ENCODE measurements around the gene SCNM1. TPM values are rescaled to one million over a fixed set of nuclear protein-coding genes. Genes with fewer than 3 reads are reported as not detected.

SCNM1 gene
- polyA plus RNA-seq, 3 donors, result 74.9 to 110 (median 103) TPM

DNA sequence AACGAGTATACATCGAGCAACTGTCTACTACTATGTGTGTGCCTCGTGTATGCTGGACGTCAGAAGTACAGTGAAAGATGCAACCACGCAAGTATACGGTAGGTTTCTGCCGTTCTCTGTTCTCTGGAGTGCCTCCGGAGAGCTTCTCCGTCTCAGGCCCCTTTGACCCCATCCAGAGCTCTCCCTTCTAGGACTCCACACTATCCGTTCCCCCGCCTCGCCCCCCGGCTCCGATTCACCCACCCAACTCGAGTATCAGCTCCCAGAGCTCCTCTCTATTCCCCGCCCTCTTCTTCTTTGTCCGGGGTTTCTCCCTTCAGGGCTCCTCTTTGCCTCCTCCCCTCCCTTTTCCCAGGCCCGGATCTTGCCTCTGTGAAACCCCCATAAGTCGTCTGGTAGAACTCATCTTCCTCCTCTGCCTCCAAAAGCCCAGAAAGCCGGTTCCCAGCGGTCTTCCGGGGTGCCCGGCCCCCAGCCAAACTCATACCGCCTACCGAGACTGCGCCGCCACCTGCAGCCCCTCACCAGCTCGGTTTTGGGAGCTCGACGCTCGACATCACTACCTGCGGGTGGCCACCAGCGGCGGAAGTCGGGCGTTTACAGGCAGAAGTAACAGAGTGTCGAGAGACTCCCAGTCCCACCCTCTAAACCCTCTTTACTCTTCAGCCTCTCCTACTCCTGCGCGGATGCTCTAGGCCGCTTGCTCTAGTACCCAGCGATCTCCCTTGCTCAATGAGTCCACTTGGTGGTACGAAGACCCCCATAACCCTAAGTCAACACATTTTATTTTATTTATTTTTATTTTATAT lies 23.9 kb downstream of the SCNM1 start, which contains the start of gene VPS72:
TSS of gene VPS72 (minus strand) at position 561 of the 809 bp plus-strand sequence. CDS start at position 485, 76 bp downstream.
- Mint-ChIP-seq H3K9me3 (peaks cover 0 to 3% (median 0%) of the 10 kb centered on the region in 7 donors), H3K36me3 (peaks cover 17% of the 10 kb centered on the region in 2 donors), H3K4me1 (peaks cover 27% of the 10 kb centered on the region), H3K27me3 (ENCODE audit: low read depth in 3 of 3) (peaks cover 5 to 14% (median 11%) of the 10 kb centered on the region in 3 donors), H3K4me3 (peak within 1 kb of the TSS; percentile 100), H3K27ac (peak within 1 kb of the TSS; percentile 95 to 99 (median 96))
- H2AFZ ChIP-seq (ENCODE audit: insufficient read depth, low read depth, low read length, poor library complexity, severe bottlenecking), result peak within 1 kb of the TSS; percentile 87
- peaks cover 37% of the 10 kb centered on the region for H3K79me2 ChIP-seq (ENCODE audit: insufficient read depth, low read length)
- peak within 1 kb of the TSS; percentile 80 to 98 (median 93) for H3K4me3 ChIP-seq (replicated peaks in 1 of 3; ENCODE audit: low read depth in 2 of 3, low read length in 3 of 3)
- DNase-seq, result peak; percentile 69 to 80 (median 76)
- no peaks in the 10 kb centered on the region for H3K27me3 ChIP-seq (ENCODE audit: control insufficient read depth in 2 of 2, insufficient read depth in 2 of 2, low read length in 2 of 2)
- peaks cover 10 to 13% of the 10 kb centered on the region in 2 donors for H3K36me3 ChIP-seq (replicated peaks in 1 of 2; ENCODE audit: control insufficient read depth in 1 of 2, insufficient read depth in 2 of 2, low read length in 2 of 2)
- TF ChIP-seq CTCF (IDR thresholded peaks at IDR 0.05), result no peak
- intact Hi-C loops (cut with micrococcal nuclease), result loop anchor here in 1 of 2 donors (5.0 to 10.0 kb wide), 2 partner anchors 157 to 215 kb away; partner anchors contain the start of gene RFX5
- H3K9me3 ChIP-seq (replicated peaks in 1 of 2; ENCODE audit: control insufficient read depth in 1 of 2, insufficient read depth in 1 of 2, low read length in 2 of 2), result no peaks in the 10 kb centered on the region
- peak within 1 kb of the TSS; percentile 83 for H3K4me2 ChIP-seq (replicated peaks; ENCODE audit: extremely low read depth, low read length, poor library complexity, severe bottlenecking)
- peaks cover 18 to 23% of the 10 kb centered on the region in 2 donors for H3K4me1 ChIP-seq (ENCODE audit: control insufficient read depth in 1 of 2, insufficient read depth in 2 of 2, low read length in 2 of 2)
- H4K20me1 ChIP-seq (ENCODE audit: insufficient read depth, low read length), result no peaks in the 10 kb centered on the region
- peak within 1 kb of the TSS; percentile 78 for H3K9ac ChIP-seq (ENCODE audit: insufficient read depth, low read length, poor library complexity, severe bottlenecking)
- under 1% methylated on average over 35 of the region's 42 CpGs for WGBS (ENCODE audit: insufficient coverage)
- H3K27ac ChIP-seq (ENCODE audit: low read depth in 1 of 2, low read length in 2 of 2), result peak within 1 kb of the TSS; percentile 75 to 83

DNA sequence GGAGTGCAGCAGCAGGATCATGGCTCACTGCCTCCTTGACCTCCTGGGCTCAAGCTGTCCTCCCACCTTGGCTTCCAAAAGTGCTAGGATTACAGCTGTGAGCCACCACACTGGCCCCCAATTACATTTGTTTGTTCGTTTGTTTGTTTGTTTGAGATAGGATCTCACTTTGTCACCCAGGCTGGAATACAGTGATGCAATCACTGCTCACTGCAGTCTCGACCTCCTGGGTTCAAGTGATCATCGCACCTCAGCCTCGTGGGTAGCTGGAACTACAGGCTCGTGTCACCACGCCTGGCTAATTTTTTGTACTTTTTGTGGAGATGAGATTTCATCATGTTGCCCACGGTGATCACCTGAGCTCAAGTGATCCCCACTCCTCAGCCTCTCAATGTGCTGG lies 26.1 kb downstream of the SCNM1 start:
- H3K4me3 Mint-ChIP-seq, result no peak overlapping the region
- intact Hi-C loops (cut with micrococcal nuclease), result loop anchor here in 1 of 2 donors (10.0 kb wide), 1 partner anchor 213 kb away; no protein-coding TSS in a partner anchor

More for the DNA sequence above, 26.1 kb downstream of the SCNM1 start:
- H3K4me3 ChIP-seq (replicated peaks in 1 of 3; ENCODE audit: low read depth in 2 of 3, low read length in 3 of 3), result no peak overlapping the region
- Mint-ChIP-seq H3K27me3 (ENCODE audit: low read depth in 3 of 3) (peaks cover 7 to 14% (median 11%) of the 10 kb centered on the region in 3 donors), H3K4me1 (peaks cover 28% of the 10 kb centered on the region), H3K36me3 (peaks cover 0 to 2% of the 10 kb centered on the region in 2 donors), H3K9me3 (peaks cover 0 to 3% (median 0%) of the 10 kb centered on the region in 7 donors), H3K27ac (no peak overlapping the region)
- H3K79me2 ChIP-seq (ENCODE audit: insufficient read depth, low read length), result peaks cover 31% of the 10 kb centered on the region
- TF ChIP-seq CTCF (IDR thresholded peaks at IDR 0.05), result no peak
- peaks cover 18 to 23% of the 10 kb centered on the region in 2 donors for H3K4me1 ChIP-seq (ENCODE audit: control insufficient read depth in 1 of 2, insufficient read depth in 2 of 2, low read length in 2 of 2)
- H3K4me2 ChIP-seq (replicated peaks; ENCODE audit: extremely low read depth, low read length, poor library complexity, severe bottlenecking), result no peak overlapping the region
- no peaks in the 10 kb centered on the region for H4K20me1 ChIP-seq (ENCODE audit: insufficient read depth, low read length)
- no peaks in the 10 kb centered on the region for H3K9me3 ChIP-seq (replicated peaks in 1 of 2; ENCODE audit: control insufficient read depth in 1 of 2, insufficient read depth in 1 of 2, low read length in 2 of 2)
- H3K27ac ChIP-seq (ENCODE audit: low read depth in 1 of 2, low read length in 2 of 2), result no peak overlapping the region
- H2AFZ ChIP-seq (ENCODE audit: insufficient read depth, low read depth, low read length, poor library complexity, severe bottlenecking), result no peak overlapping the region
- no peaks in the 10 kb centered on the region for H3K36me3 ChIP-seq (replicated peaks in 1 of 2; ENCODE audit: control insufficient read depth in 1 of 2, insufficient read depth in 2 of 2, low read length in 2 of 2)
- H3K9ac ChIP-seq (ENCODE audit: insufficient read depth, low read length, poor library complexity, severe bottlenecking), result no peak overlapping the region
- 57% methylated on average over 1 of the region's 7 CpGs for WGBS (ENCODE audit: insufficient coverage)
- peaks cover 0 to 2% of the 10 kb centered on the region in 2 donors for H3K27me3 ChIP-seq (ENCODE audit: control insufficient read depth in 2 of 2, insufficient read depth in 2 of 2, low read length in 2 of 2)
- no peak for DNase-seq
